ENCODE measurements around the gene CCNH. TPM values are rescaled to one million over a fixed set of nuclear protein-coding genes. Genes with fewer than 3 reads are reported as not detected.

The CCNH gene
- total RNA-seq, 1 donor from 2014 or later = 99.4 TPM

DNA sequence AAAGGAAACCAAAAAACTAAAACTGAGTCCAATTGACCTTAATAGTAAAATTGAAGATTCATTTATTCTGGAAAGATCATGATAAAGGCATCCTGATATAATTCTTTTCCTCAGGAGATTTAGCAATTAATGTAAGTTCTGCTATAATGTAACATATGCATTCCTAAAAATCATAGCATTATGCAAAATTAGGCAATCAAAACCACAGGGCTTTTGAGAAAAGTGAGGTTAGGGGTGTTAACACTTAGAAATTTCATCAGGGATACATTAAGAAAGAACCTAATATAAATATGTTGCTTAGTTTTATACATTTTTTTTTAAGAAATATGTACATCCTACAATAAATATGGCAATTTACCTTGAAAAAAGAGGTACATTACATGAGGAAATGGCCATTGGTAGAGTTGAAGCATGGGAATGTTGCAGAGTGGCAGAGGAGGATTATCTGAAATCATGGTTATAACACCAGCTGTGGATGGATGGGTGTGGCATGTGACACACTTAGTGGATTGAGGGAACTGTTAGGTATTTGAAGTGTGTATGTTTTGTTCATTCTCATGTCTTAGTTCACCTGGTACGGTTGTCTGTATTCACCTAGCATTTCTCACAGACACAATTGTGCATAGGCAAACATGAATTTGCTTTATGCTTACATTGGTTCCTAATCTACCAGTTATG is 51.1 kb downstream of the CCNH start:
- no peak for DNase-seq (ENCODE audit: low read depth, low spot score)

GRCh38 chr5:87361031-87361445 is 51.7 kb downstream of the CCNH start:
- DNase-seq (ENCODE audit: low read depth, low spot score) = no peak

DNA sequence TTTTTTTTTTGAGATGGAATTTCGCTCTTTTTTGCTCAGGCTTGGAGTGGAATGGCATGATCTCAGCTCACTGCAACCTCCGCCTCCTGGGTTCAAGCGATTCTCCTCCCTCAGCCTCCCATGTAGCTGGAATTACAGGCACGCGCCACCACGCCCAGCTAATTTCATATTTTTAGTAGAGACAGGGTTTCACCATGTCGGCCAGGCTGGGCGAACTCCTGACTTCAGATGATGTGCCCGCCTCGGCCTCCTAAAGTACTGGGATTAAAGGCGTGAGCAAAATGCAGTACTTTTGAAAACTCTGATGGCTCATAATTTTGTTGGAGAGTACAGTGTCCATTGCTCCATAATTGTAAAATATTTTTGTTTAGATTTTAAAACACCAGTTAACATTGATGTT is 52.6 kb downstream of the CCNH start:
- DNase-seq (ENCODE audit: low read depth, low spot score) = no peak

GRCh38 chr5:87359106-87359505 is 53.6 kb downstream of the CCNH start:
- no peak for DNase-seq (ENCODE audit: low read depth, low spot score)

DNA sequence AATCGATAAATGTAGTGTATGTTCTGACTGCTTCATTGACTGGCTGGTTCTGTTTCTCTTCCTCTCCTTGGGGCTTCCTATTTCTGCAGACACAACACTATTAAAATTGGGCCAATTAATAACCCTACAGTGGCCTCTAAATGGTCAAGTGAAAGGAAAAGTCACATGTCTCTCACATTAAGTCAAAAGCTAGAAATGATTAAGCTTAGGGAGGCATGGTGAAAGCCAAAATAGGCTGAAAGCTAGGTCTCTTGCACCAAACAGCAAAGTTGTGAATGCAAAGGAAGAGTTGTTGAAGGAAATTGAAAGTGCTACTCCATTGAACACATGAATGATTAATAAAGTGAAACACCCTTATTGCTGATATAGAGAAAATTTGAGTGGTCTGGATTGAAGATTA is 58.2 kb downstream of the CCNH start:
- no peak for DNase-seq (ENCODE audit: low read depth, low spot score)

- DNase-seq (ENCODE audit: low read depth, low spot score) = no peak
Observed at GRCh38 chr5:87347841-87348240, 64.9 kb downstream of the CCNH start.

DNA sequence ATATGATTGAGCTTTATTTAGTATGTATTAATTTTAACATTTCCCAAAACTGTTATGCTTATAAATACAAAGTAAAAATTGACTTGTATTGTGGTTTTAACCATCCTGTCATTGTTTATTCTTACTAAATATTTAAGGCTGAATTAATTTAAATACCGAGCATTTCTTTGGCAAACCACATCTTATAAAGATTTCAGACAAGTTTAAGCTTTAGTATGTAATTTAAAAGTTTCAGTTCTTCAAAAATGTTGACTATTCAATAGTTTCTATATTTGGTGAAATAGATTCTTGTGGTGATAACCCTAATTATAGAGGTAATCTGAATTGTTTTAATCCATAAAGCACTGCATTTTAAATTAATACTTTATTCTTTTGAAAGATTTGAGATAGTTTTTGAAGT is 65.5 kb downstream of the CCNH start:
- DNase-seq (ENCODE audit: low read depth, low spot score) = no peak

Other genes with a start within 250 kb of the CCNH start
- 37.7 and 45.1 TPM in 2 replicates for gene RASA1, start 145.0 kb downstream of the CCNH start, total RNA-seq